Mucosa of rectum (tissue), 2 donors: ENCODE results near the gene GRIP1.

Experiments used
- H3K27ac ChIP-seq, 2 donors: one replicate each; pipeline ENCODE4 v1.7.0; 2013; ENCODE audit warnings: inconsistent platforms in 2 of 2, low read depth in 2 of 2, low read length in 2 of 2
- H3K27me3 ChIP-seq, 2 donors: one replicate each; pipeline ENCODE4 v1.7.0; 2013; ENCODE audit warnings: low read length in 2 of 2; ENCODE audit not compliant: control insufficient read depth in 2 of 2, insufficient read depth in 2 of 2
- H3K36me3 ChIP-seq, 2 donors: one replicate each; pipeline ENCODE4 v1.7.0; 2013; ENCODE audit warnings: low read length in 2 of 2; ENCODE audit not compliant: control insufficient read depth in 2 of 2, insufficient read depth in 2 of 2
- H3K4me1 ChIP-seq, 2 donors: one replicate each; pipeline ENCODE4 v1.7.0; 2013; ENCODE audit warnings: low read length in 2 of 2, mild to moderate bottlenecking in 1 of 2; ENCODE audit not compliant: control insufficient read depth in 2 of 2, insufficient read depth in 2 of 2
- H3K4me3 ChIP-seq, 2 donors: one replicate each; pipeline ENCODE4 v1.7.0; 2013; ENCODE audit warnings: low read length in 2 of 2
- H3K9ac ChIP-seq, 2 donors: one replicate each; pipeline ENCODE4 v1.7.0; 2013; ENCODE audit warnings: low read length in 2 of 2, low read depth in 1 of 2, mild to moderate bottlenecking in 1 of 2
- H3K9me3 ChIP-seq, 2 donors: one replicate each; pipeline ENCODE4 v1.7.0; 2013; ENCODE audit warnings: low read length in 2 of 2; ENCODE audit not compliant: control insufficient read depth in 2 of 2
- donor health status: healthy.
- donor health status: Normal muscosa, but diverticular disease.

The GRIP1 gene

GRCh38 chr12:66678338-66679275 lies at the start of gene GRIP1:
GRIP1 (minus strand) TSS chr12:66679076; CDS start chr12:66678904, 172 bp downstream.
- H3K36me3 ChIP-seq, result no peaks in the 10 kb centered on the region
- no peaks in the 10 kb centered on the region for H3K27me3 ChIP-seq
- H3K9ac ChIP-seq, result no peak within 1 kb of the TSS
- H3K9me3 ChIP-seq, result no peaks in the 10 kb centered on the region
- H3K27ac ChIP-seq, result no peak within 1 kb of the TSS
- H3K4me1 ChIP-seq, result no peaks in the 10 kb centered on the region
- peak within 1 kb of the TSS in 1 of 2 donors; percentile 39 for H3K4me3 ChIP-seq

GRCh38 chr12:66726556-66726955 lies 47.7 kb upstream of the GRIP1 start:
- H3K27ac ChIP-seq, result no peak overlapping the region
- H3K4me1 ChIP-seq, result no peaks in the 10 kb centered on the region
- no peak overlapping the region for H3K4me3 ChIP-seq
- H3K36me3 ChIP-seq, result no peaks in the 10 kb centered on the region
- H3K9ac ChIP-seq, result no peak overlapping the region
- H3K9me3 ChIP-seq, result no peaks in the 10 kb centered on the region
- no peaks in the 10 kb centered on the region for H3K27me3 ChIP-seq

GRCh38 chr12:66725031-66725430 lies 46.2 kb upstream of the GRIP1 start:
- H3K27me3 ChIP-seq, result no peaks in the 10 kb centered on the region
- no peak overlapping the region for H3K27ac ChIP-seq
- no peaks in the 10 kb centered on the region for H3K36me3 ChIP-seq
- H3K9me3 ChIP-seq, result no peaks in the 10 kb centered on the region
- no peak overlapping the region for H3K9ac ChIP-seq
- H3K4me3 ChIP-seq, result no peak overlapping the region
- H3K4me1 ChIP-seq, result no peaks in the 10 kb centered on the region

- Histone ChIP-seq H3K27ac (no peak overlapping the region), H3K9ac (no peak overlapping the region), H3K4me1 (no peaks in the 10 kb centered on the region), H3K36me3 (no peaks in the 10 kb centered on the region), H3K9me3 (no peaks in the 10 kb centered on the region), H3K27me3 (no peaks in the 10 kb centered on the region), H3K4me3 (no peak overlapping the region)
Observed at GRCh38 chr12:66724616-66725015, 45.7 kb upstream of the GRIP1 start.

- Histone ChIP-seq H3K9me3 (no peaks in the 10 kb centered on the region), H3K36me3 (no peaks in the 10 kb centered on the region), H3K9ac (no peak overlapping the region), H3K4me1 (no peaks in the 10 kb centered on the region), H3K4me3 (no peak overlapping the region), H3K27ac (no peak overlapping the region), H3K27me3 (no peaks in the 10 kb centered on the region)
Observed at GRCh38 chr12:66724026-66724425, 45.1 kb upstream of the GRIP1 start.

GRCh38 chr12:66719862-66720261 lies 41.0 kb upstream of the GRIP1 start:
- H3K27ac ChIP-seq, result no peak overlapping the region
- H3K4me3 ChIP-seq, result no peak overlapping the region
- no peaks in the 10 kb centered on the region for H3K4me1 ChIP-seq
- no peaks in the 10 kb centered on the region for H3K36me3 ChIP-seq
- H3K27me3 ChIP-seq, result no peaks in the 10 kb centered on the region
- H3K9ac ChIP-seq, result no peak overlapping the region
- no peaks in the 10 kb centered on the region for H3K9me3 ChIP-seq

GRCh38 chr12:66717036-66717673 lies 38.3 kb upstream of the GRIP1 start:
- no peak overlapping the region for H3K9ac ChIP-seq
- no peaks in the 10 kb centered on the region for H3K27me3 ChIP-seq
- H3K4me3 ChIP-seq, result no peak overlapping the region
- H3K9me3 ChIP-seq, result no peaks in the 10 kb centered on the region
- H3K36me3 ChIP-seq, result no peaks in the 10 kb centered on the region
- no peak overlapping the region for H3K27ac ChIP-seq
- no peaks in the 10 kb centered on the region for H3K4me1 ChIP-seq

- no peaks in the 10 kb centered on the region for H3K4me1 ChIP-seq
- no peak overlapping the region for H3K4me3 ChIP-seq
- H3K27ac ChIP-seq, result no peak overlapping the region
- no peaks in the 10 kb centered on the region for H3K36me3 ChIP-seq
- H3K9ac ChIP-seq, result no peak overlapping the region
- H3K27me3 ChIP-seq, result no peaks in the 10 kb centered on the region
- no peaks in the 10 kb centered on the region for H3K9me3 ChIP-seq
Observed at GRCh38 chr12:66716522-66716921, 37.6 kb upstream of the GRIP1 start.

GRCh38 chr12:66714709-66715108 lies 35.8 kb upstream of the GRIP1 start:
- H3K4me3 ChIP-seq, result no peak overlapping the region
- no peaks in the 10 kb centered on the region for H3K4me1 ChIP-seq
- H3K27ac ChIP-seq, result no peak overlapping the region

GRCh38 chr12:66713984-66714383 lies 35.1 kb upstream of the GRIP1 start:
- no peak overlapping the region for H3K27ac ChIP-seq

More at GRCh38 chr12:66714709-66715108, 35.8 kb upstream of the GRIP1 start:
- H3K9me3 ChIP-seq, result no peaks in the 10 kb centered on the region
- H3K27me3 ChIP-seq, result no peaks in the 10 kb centered on the region
- H3K9ac ChIP-seq, result no peak overlapping the region
- H3K36me3 ChIP-seq, result no peaks in the 10 kb centered on the region

More at GRCh38 chr12:66713984-66714383, 35.1 kb upstream of the GRIP1 start:
- Histone ChIP-seq H3K27me3 (no peaks in the 10 kb centered on the region), H3K9ac (no peak overlapping the region), H3K9me3 (no peaks in the 10 kb centered on the region), H3K4me3 (no peak overlapping the region), H3K4me1 (no peaks in the 10 kb centered on the region), H3K36me3 (no peaks in the 10 kb centered on the region)
